ENCODE measurements around the gene RIT2. TPM values are rescaled to one million over a fixed set of nuclear protein-coding genes. Genes with fewer than 3 reads are reported as not detected.

Gene RIT2
- total RNA-seq, 1 donor from 2014 or later, result not detected

GRCh38 chr18:42706618-42707017 is 408.9 kb downstream of the RIT2 start:
- no peaks in the 10 kb centered on the region for H3K36me3 Mint-ChIP-seq (ENCODE audit: low read depth, unreplicated experiment)
- DNase-seq (ENCODE audit: low spot score), result no peak
- no peaks in the 10 kb centered on the region for H3K9me3 Mint-ChIP-seq (ENCODE audit: unreplicated experiment)
- no peak overlapping the region for H3K4me3 Mint-ChIP-seq (ENCODE audit: unreplicated experiment)
- H3K4me1 Mint-ChIP-seq (ENCODE audit: unreplicated experiment), result no peaks in the 10 kb centered on the region
- no peak overlapping the region for H3K27ac Mint-ChIP-seq (ENCODE audit: unreplicated experiment)
- TF ChIP-seq CTCF (IDR thresholded peaks at IDR 0.05; ENCODE audit: unreplicated experiment), result no peak
- peaks cover 1% of the 10 kb centered on the region for H3K27me3 Mint-ChIP-seq (ENCODE audit: unreplicated experiment)

GRCh38 chr18:42706029-42706608 is 409.4 kb downstream of the RIT2 start:
- no peaks in the 10 kb centered on the region for H3K4me1 Mint-ChIP-seq (ENCODE audit: unreplicated experiment)
- TF ChIP-seq CTCF (IDR thresholded peaks at IDR 0.05; ENCODE audit: unreplicated experiment), result no peak
- no peak for DNase-seq (ENCODE audit: low spot score)
- H3K27me3 Mint-ChIP-seq (ENCODE audit: unreplicated experiment), result peaks cover 1% of the 10 kb centered on the region
- no peaks in the 10 kb centered on the region for H3K36me3 Mint-ChIP-seq (ENCODE audit: low read depth, unreplicated experiment)
- no peak overlapping the region for H3K4me3 Mint-ChIP-seq (ENCODE audit: unreplicated experiment)
- H3K27ac Mint-ChIP-seq (ENCODE audit: unreplicated experiment), result no peak overlapping the region
- no peaks in the 10 kb centered on the region for H3K9me3 Mint-ChIP-seq (ENCODE audit: unreplicated experiment)

Other genes starting within 250 kb of the RIT2 start
- 0.26 TPM for gene SYT4, start 161.8 kb upstream of the RIT2 start, total RNA-seq (ENCODE audit: unreplicated experiment)